MG63 (cell line): ENCODE results near the gene ANKRD36B. TPM values are rescaled to one million over a fixed set of nuclear protein-coding genes. Genes with fewer than 3 reads are reported as not detected.
"Not testable (repeated sequence)": the region's sequence is repeated elsewhere in the genome, so short reads cannot be mapped to it uniquely, and the experiment has no call there.

Experiments used
- DNase-seq: peaks from one replicate; pipeline ENCODE4 v3.0.0-alpha.2; 2020
- H3K27me3 ChIP-seq: fragments of 250-450 bp; sonication (Bioruptor Pico); 2 replicates; pipeline ENCODE4 v1.5.1; 2020; ENCODE audit warnings: mild to moderate bottlenecking, moderate library complexity
- H3K36me3 ChIP-seq: fragments of 250-450 bp; sonication (Bioruptor Pico); 2 replicates; pipeline ENCODE4 v1.5.1; 2020; ENCODE audit warnings: mild to moderate bottlenecking, moderate library complexity
- H3K4me3 ChIP-seq: fragments of 250-450 bp; sonication (Bioruptor Pico); 2 replicates; pipeline ENCODE4 v1.5.1; 2020; ENCODE audit warnings: mild to moderate bottlenecking, moderate library complexity
- H3K9me3 ChIP-seq: fragments of 250-450 bp; sonication (Bioruptor Pico); 2 replicates; pipeline ENCODE4 v1.5.1; 2020; ENCODE audit warnings: mild to moderate bottlenecking, moderate library complexity
- total RNA-seq: library from RNA; depleted of rRNA; stranded (reverse); fragments of >200 nt; shearing (Covaris generic); gene quantifications from 2 replicates; pipeline ENCODE4 v1.2.3, GENCODE V29; 2014; ENCODE audit warnings: low replicate concordance

Gene ANKRD36B
- total RNA-seq, 1 experiment from 2014 or later, result 2.9 TPM

GRCh38 chr2:97590515-97591394, 1.1 kb upstream of the ANKRD36B start:
- H3K9me3 ChIP-seq, H3K27me3 ChIP-seq, H3K36me3 ChIP-seq: not testable (repeated sequence)
- peak overlapping the region; percentile 50 for H3K4me3 ChIP-seq
- DNase-seq, result peak; percentile 75

- not testable (repeated sequence) for H3K36me3 ChIP-seq, H3K9me3 ChIP-seq, H3K27me3 ChIP-seq, DNase-seq
- H3K4me3 ChIP-seq, result peak overlapping the region; percentile 55
Measured at GRCh38 chr2:97589257-97589597, 450 bp downstream of the ANKRD36B start.

GRCh38 chr2:97565674-97566073, 24.0 kb downstream of the ANKRD36B start:
- not testable (repeated sequence) for H3K36me3 ChIP-seq, H3K27me3 ChIP-seq, H3K4me3 ChIP-seq, H3K9me3 ChIP-seq, DNase-seq

GRCh38 chr2:97552406-97552805, 37.3 kb downstream of the ANKRD36B start:
- not testable (repeated sequence) for H3K27me3 ChIP-seq, DNase-seq

GRCh38 chr2:97550498-97550897, 39.2 kb downstream of the ANKRD36B start:
- H3K36me3 ChIP-seq, result peaks cover 19% of the 10 kb centered on the region
- H3K9me3 ChIP-seq, H3K4me3 ChIP-seq, DNase-seq, H3K27me3 ChIP-seq: not testable (repeated sequence)

More at GRCh38 chr2:97552406-97552805, 37.3 kb downstream of the ANKRD36B start:
- H3K4me3 ChIP-seq, H3K9me3 ChIP-seq: not testable (repeated sequence)
- peaks cover 20% of the 10 kb centered on the region for H3K36me3 ChIP-seq

GRCh38 chr2:97549058-97549457, 40.6 kb downstream of the ANKRD36B start:
- not testable (repeated sequence) for H3K9me3 ChIP-seq, DNase-seq, H3K4me3 ChIP-seq, H3K27me3 ChIP-seq
- H3K36me3 ChIP-seq, result peaks cover 19% of the 10 kb centered on the region; the same call in 1 of the 2 replicates

- not testable (repeated sequence) for H3K9me3 ChIP-seq, H3K27me3 ChIP-seq, DNase-seq, H3K4me3 ChIP-seq
- peaks cover 19% of the 10 kb centered on the region; the same call in 1 of the 2 replicates for H3K36me3 ChIP-seq
Measured at GRCh38 chr2:97548536-97548935, 41.1 kb downstream of the ANKRD36B start.

- H3K36me3 ChIP-seq, result peaks cover 17% of the 10 kb centered on the region; the same call in 1 of the 2 replicates
- H3K4me3 ChIP-seq, result no peak overlapping the region
- H3K9me3 ChIP-seq, result no peaks in the 10 kb centered on the region
- no peaks in the 10 kb centered on the region for H3K27me3 ChIP-seq
- DNase-seq, result no peak
Measured at GRCh38 chr2:97546711-97547110, 43.0 kb downstream of the ANKRD36B start.

GRCh38 chr2:97544911-97545310, 44.8 kb downstream of the ANKRD36B start:
- not testable (repeated sequence) for DNase-seq, H3K9me3 ChIP-seq, H3K27me3 ChIP-seq, H3K4me3 ChIP-seq, H3K36me3 ChIP-seq

- H3K9me3 ChIP-seq, DNase-seq, H3K36me3 ChIP-seq, H3K4me3 ChIP-seq, H3K27me3 ChIP-seq: not testable (repeated sequence)
Measured at GRCh38 chr2:97525904-97526303, 63.8 kb downstream of the ANKRD36B start.

GRCh38 chr2:97523816-97524215, 65.9 kb downstream of the ANKRD36B start:
- H3K36me3 ChIP-seq, H3K4me3 ChIP-seq, H3K27me3 ChIP-seq, H3K9me3 ChIP-seq, DNase-seq: not testable (repeated sequence)

GRCh38 chr2:97522916-97523555, 66.6 kb downstream of the ANKRD36B start:
- not testable (repeated sequence) for H3K27me3 ChIP-seq, H3K36me3 ChIP-seq, H3K4me3 ChIP-seq, DNase-seq, H3K9me3 ChIP-seq

GRCh38 chr2:97495651-97496050, 94.0 kb downstream of the ANKRD36B start:
- DNase-seq, H3K27me3 ChIP-seq: not testable (repeated sequence)

GRCh38 chr2:97490141-97490540, 99.5 kb downstream of the ANKRD36B start:
- not testable (repeated sequence) for DNase-seq, H3K36me3 ChIP-seq, H3K4me3 ChIP-seq, H3K27me3 ChIP-seq, H3K9me3 ChIP-seq

More at GRCh38 chr2:97495651-97496050, 94.0 kb downstream of the ANKRD36B start:
- H3K36me3 ChIP-seq, H3K4me3 ChIP-seq, H3K9me3 ChIP-seq: not testable (repeated sequence)
